Right atrium auricular region (tissue), 2 donors: Measurements from ENCODE around the gene NAPG. TPM values are rescaled to one million over a fixed set of nuclear protein-coding genes. Genes with fewer than 3 reads are reported as not detected.
A peak's percentile ranks its signal among the peaks of the same experiment; 100 is the strongest.
"Not testable (repeated sequence)": the region's sequence is repeated elsewhere in the genome, so short reads cannot be mapped to it uniquely, and the experiment has no call there.

Source experiments
- DNase-seq: peaks from one replicate; pipeline ENCODE4 v3.0.0-alpha.2; 2019; ENCODE audit warnings: low spot score
- H3K27ac ChIP-seq, 2 donors: fragments of 200-600 bp; sonication (generic); 1 replicate in 1 of 2; 2 replicates in 1 of 2; pipeline ENCODE4 v1.5.1; 2016 to 2019
- H3K27me3 ChIP-seq, 2 donors: fragments of 200-600 bp; sonication (generic); one replicate each; pipeline versions ENCODE4 v1.5.1 to v1.6.0; 2017 to 2019
- H3K36me3 ChIP-seq: fragments of 200-600 bp; sonication (generic); one replicate; pipeline ENCODE4 v1.5.1; 2016
- H3K4me1 ChIP-seq, 2 donors: fragments of 200-600 bp; sonication (generic); one replicate each; pipeline versions ENCODE4 v1.5.1 to v1.6.0; 2017 to 2019
- H3K4me3 ChIP-seq, 2 donors: fragments of 200-600 bp; sonication (generic); 1 replicate in 1 of 2; 2 replicates in 1 of 2; pipeline ENCODE4 v1.5.1; 2017 to 2019; ENCODE audit warnings: mild to moderate bottlenecking in 1 of 2, moderate library complexity in 1 of 2
- H3K9me3 ChIP-seq, 2 donors: fragments of 200-600 bp; sonication (generic); one replicate each; pipeline ENCODE4 v1.5.1; 2019
- total RNA-seq, 2 donors: library from RNA; depleted of rRNA; stranded (reverse); fragments of >200 nt; gene quantifications; one replicate each; pipeline ENCODE4 v1.1.0, GENCODE V29; 2016
- TF ChIP-seq, protein P1 (sequence below), 2 donors: fragments of 200-600 bp; sonication (generic); IDR thresholded peaks; one replicate each; pipeline ENCODE4 v1.5.1; 2019; ENCODE audit warnings: antibody characterized with exemption in 2 of 2

NAPG gene
- total RNA-seq, 2 donors from 2014 or later = 39.0 to 43.5 TPM

DNA sequence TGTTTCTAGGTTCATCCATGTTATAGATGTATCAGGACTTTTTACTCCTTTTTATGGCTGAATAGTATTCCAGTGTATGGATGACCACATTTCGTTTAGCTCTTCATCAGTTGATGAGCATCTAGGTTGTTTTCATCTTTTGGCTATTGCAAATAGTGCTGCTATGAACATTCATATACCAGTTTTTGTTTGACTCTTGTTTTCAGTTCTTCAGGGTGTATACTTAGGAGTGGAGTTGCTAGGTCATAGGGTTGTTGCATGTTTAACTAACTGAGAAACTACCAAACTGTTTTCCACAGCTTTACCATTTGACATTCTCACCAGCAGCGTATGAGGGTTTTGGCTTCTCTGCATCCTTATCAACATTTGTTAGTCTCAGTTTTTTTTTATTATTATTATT, 25.8 kb upstream of the NAPG start:
- H3K9me3 ChIP-seq = peaks cover 0 to 10% of the 10 kb centered on the region in 2 donors
- H3K27me3 ChIP-seq = no peaks in the 10 kb centered on the region
- H3K27ac ChIP-seq = no peak overlapping the region
- no peak for DNase-seq
- no peak overlapping the region for H3K4me3 ChIP-seq
- TF ChIP-seq, protein P1, sequence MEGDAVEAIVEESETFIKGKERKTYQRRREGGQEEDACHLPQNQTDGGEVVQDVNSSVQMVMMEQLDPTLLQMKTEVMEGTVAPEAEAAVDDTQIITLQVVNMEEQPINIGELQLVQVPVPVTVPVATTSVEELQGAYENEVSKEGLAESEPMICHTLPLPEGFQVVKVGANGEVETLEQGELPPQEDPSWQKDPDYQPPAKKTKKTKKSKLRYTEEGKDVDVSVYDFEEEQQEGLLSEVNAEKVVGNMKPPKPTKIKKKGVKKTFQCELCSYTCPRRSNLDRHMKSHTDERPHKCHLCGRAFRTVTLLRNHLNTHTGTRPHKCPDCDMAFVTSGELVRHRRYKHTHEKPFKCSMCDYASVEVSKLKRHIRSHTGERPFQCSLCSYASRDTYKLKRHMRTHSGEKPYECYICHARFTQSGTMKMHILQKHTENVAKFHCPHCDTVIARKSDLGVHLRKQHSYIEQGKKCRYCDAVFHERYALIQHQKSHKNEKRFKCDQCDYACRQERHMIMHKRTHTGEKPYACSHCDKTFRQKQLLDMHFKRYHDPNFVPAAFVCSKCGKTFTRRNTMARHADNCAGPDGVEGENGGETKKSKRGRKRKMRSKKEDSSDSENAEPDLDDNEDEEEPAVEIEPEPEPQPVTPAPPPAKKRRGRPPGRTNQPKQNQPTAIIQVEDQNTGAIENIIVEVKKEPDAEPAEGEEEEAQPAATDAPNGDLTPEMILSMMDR (IDR thresholded peaks at IDR 0.05) = no peak
- no peaks in the 10 kb centered on the region for H3K36me3 ChIP-seq
- no peaks in the 10 kb centered on the region for H3K4me1 ChIP-seq

DNA sequence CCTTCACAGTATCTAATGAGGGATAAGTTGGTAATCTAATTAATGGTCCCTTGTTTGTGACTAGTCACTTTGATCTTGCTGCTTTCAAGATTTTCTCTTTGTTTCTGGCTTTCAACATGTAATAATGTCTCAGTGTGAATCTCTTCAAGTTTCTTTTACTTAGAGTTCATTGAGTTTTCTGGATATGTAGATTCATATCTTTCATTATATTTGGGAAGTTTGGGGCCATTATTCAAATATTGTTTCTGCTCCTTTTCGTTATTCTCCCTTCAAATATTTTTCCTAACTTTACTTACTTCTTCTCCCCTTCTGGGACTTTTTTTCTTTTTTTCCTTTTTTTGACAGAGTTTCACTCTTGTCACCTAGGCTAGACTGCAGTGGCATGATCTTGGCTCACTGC, 21.1 kb upstream of the NAPG start:
- Histone ChIP-seq H3K27me3 (no peaks in the 10 kb centered on the region), H3K9me3 (peaks cover 0 to 27% of the 10 kb centered on the region in 2 donors), H3K36me3 (no peaks in the 10 kb centered on the region), H3K4me3 (no peak overlapping the region), H3K4me1 (no peaks in the 10 kb centered on the region), H3K27ac (no peak overlapping the region)
- no peak for DNase-seq
- TF ChIP-seq, protein P1 (IDR thresholded peaks at IDR 0.05) = no peak

DNA sequence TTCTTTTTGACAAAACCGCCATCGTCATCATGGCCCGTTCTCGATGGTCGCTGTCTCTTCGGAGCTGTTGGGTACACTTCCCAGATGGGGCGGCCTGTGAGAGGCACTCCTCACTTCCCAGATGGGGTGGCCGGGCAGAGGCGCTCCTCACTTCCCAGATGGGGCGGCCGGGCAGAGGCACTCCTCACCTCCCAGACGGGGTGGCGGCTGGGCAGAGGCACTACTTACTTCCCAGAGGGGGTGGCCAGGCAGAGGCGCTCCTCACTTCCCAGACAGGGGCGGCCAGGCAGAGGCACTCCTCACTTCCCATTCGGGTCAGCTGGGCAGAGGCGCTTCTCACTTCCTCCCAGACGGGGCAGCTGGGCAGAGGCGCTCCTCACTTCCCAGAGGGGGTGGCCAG, 19.9 kb upstream of the NAPG start:
- not testable (repeated sequence) for H3K27me3 ChIP-seq, DNase-seq

DNA sequence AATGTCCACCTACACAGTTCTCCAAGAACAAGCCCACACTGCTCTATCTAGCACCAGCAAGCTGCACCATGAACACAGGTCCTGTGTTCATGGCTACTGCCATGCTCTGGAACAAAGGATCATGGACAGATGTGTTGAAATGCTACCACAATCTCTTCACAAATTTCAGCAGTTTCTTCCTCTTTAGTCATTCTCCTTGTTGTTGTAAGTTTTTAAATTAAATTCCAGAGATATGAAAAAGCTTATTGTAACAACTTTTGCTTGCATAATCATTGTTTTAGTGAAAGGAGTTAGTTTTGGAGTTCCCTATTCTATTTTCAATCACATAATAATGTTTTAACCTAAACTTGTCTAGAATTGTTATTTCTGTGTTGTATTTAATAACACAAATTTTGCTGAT, 17.2 kb upstream of the NAPG start:
- Histone ChIP-seq H3K27ac (no peak overlapping the region), H3K9me3 (peaks cover 0 to 27% of the 10 kb centered on the region in 2 donors), H3K27me3 (no peaks in the 10 kb centered on the region), H3K36me3 (no peaks in the 10 kb centered on the region), H3K4me3 (no peak overlapping the region), H3K4me1 (no peaks in the 10 kb centered on the region)
- DNase-seq = no peak
- TF ChIP-seq, protein P1 (IDR thresholded peaks at IDR 0.05) = no peak

More for the DNA sequence above, 19.9 kb upstream of the NAPG start:
- H3K4me1 ChIP-seq, H3K36me3 ChIP-seq, H3K27ac ChIP-seq, H3K4me3 ChIP-seq: not testable (repeated sequence)
- peaks cover 0 to 27% of the 10 kb centered on the region in 2 donors for H3K9me3 ChIP-seq

DNA sequence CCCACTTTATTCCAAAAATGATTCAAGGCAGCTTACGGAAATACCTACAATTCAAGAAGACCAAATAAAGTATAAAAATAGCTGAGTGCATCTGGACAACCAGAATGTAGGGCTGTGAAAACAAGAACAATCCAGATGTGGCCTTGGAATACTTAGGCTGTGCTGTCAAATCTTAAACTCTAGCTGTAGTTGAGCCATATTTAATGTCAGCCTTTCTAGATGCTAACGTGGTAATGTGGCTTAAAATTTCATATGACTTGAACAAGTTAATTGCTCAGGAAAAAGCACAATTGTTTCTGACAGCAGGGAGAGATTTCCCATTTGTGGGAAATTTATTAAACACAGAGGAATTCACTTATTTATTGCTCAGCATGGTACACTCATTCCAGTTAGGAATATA, 14.6 kb upstream of the NAPG start:
- Histone ChIP-seq H3K9me3 (peaks cover 0 to 17% of the 10 kb centered on the region in 2 donors), H3K4me1 (peaks cover 0 to 4% of the 10 kb centered on the region in 2 donors), H3K27me3 (no peaks in the 10 kb centered on the region), H3K27ac (no peak overlapping the region), H3K4me3 (no peak overlapping the region), H3K36me3 (no peaks in the 10 kb centered on the region)
- no peak for DNase-seq
- TF ChIP-seq, protein P1 (IDR thresholded peaks at IDR 0.05) = no peak

DNA sequence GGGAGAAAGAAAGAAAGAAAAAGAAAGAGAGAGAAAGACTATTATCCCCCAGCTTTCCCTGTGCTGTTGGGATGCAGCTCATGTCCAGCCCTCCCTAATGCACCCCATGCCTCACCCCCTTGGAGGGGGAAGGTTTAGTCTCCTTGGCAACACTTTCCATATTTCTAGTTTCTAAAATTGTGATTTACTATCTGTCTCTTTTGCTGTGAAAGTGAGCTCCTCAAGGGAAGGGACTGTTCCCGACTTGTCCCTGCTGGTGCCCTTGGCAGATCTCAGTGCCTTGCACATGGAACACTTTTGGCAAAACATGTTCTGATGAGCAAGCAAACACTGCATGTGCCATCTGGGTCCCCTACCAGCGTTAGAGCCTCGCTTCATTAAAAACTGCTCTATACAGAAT, 11.7 kb upstream of the NAPG start:
- Histone ChIP-seq H3K4me3 (no peak overlapping the region), H3K9me3 (no peaks in the 10 kb centered on the region), H3K27ac (peak overlapping the region; percentile 4 to 10), H3K27me3 (no peaks in the 10 kb centered on the region), H3K36me3 (no peaks in the 10 kb centered on the region), H3K4me1 (peaks cover 0 to 14% of the 10 kb centered on the region in 2 donors)
- TF ChIP-seq, protein P1 (IDR thresholded peaks at IDR 0.05) = no peak
- no peak for DNase-seq
